Muscle layer of duodenum (tissue), 2 donors: ENCODE measurements around the gene IKZF4.
"Not testable (repeated sequence)": the region's sequence is repeated elsewhere in the genome, so short reads cannot be mapped to it uniquely, and the experiment has no call there.

Experiments
- H3K27ac ChIP-seq: one replicate; pipeline ENCODE4 v1.7.0; 2013; ENCODE audit warnings: mild to moderate bottlenecking, low read length
- H3K27me3 ChIP-seq: one replicate; pipeline ENCODE4 v1.7.0; 2013; ENCODE audit warnings: low read depth, mild to moderate bottlenecking, control low read depth, low read length
- H3K36me3 ChIP-seq, 2 donors: one replicate each; pipeline ENCODE4 v1.7.0; 2013; ENCODE audit warnings: low read length in 2 of 2, control low read depth in 1 of 2, mild to moderate bottlenecking in 1 of 2; ENCODE audit not compliant: insufficient read depth in 2 of 2, control insufficient read depth in 1 of 2
- H3K4me1 ChIP-seq, 2 donors: one replicate each; pipeline ENCODE4 v1.7.0; 2013; ENCODE audit warnings: low read length in 2 of 2, mild to moderate bottlenecking in 2 of 2, control low read depth in 1 of 2, moderate library complexity in 1 of 2; ENCODE audit not compliant: insufficient read depth in 2 of 2, control insufficient read depth in 1 of 2
- H3K4me3 ChIP-seq, 2 donors: one replicate each; pipeline ENCODE4 v1.7.0; 2013; ENCODE audit warnings: low read length in 2 of 2, low read depth in 1 of 2, mild to moderate bottlenecking in 1 of 2
- H3K9me3 ChIP-seq, 2 donors: one replicate each; pipeline ENCODE4 v1.7.0; 2013; ENCODE audit warnings: low read length in 2 of 2, control low read depth in 1 of 2, mild to moderate bottlenecking in 1 of 2; ENCODE audit not compliant: control insufficient read depth in 1 of 2
- donor health status: healthy.

IKZF4 gene

DNA sequence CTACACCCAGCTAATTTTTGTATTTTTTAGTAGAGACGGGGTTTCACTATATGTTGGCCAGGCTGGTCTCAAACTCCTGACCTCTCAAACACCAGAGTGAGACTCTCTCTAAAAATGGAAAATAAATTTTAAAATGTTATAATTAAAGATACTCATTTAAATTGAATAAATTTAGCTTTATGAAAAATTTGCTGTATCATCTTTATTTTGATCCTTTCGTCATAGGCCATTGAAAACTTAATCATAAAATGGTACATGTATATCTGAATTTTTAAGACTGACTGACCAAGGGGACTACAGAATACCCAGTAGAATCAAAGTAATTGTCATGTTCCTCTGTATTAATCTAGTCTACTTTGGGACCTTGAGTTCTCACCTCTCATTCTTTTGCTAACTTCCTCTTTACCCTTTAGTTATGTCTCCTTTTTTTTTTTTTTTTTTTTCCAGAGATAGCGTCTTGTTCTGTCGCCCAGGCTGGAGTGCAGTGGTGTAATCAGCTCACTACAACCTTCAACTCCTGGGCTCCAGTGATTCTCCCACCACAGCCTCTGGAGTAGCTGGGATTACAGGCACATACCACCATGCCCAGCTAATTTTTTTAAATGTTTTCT is 37.5 kb upstream of the IKZF4 start:
- H3K9me3 ChIP-seq = no peaks in the 10 kb centered on the region
- no peak overlapping the region for H3K4me3 ChIP-seq
- H3K36me3 ChIP-seq = peaks cover 17 to 22% of the 10 kb centered on the region in 2 donors
- H3K27ac ChIP-seq = no peak overlapping the region
- H3K4me1 ChIP-seq = peaks cover 0 to under 1% of the 10 kb centered on the region in 2 donors
- H3K27me3 ChIP-seq = no peaks in the 10 kb centered on the region

DNA sequence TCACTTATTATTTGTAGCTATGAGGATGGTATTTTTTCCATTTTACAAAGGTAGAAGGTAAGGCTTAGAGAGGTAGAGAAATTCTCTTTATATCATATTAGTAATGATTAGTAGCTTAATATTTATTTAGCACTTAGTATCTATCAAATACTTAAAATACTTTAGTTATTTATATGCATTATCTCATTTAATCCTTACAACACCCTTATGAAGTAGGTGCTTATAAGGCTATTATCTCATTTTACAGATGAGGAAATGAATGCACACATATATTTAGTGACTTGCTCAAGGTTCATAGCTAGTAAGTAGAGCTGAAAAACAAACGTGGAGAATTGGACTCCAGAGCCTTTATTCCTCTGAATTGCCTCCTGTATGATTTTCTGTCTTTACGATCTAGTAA is 36.0 kb upstream of the IKZF4 start:
- peaks cover 21 to 29% of the 10 kb centered on the region in 2 donors for H3K36me3 ChIP-seq
- H3K27me3 ChIP-seq = no peaks in the 10 kb centered on the region

DNA sequence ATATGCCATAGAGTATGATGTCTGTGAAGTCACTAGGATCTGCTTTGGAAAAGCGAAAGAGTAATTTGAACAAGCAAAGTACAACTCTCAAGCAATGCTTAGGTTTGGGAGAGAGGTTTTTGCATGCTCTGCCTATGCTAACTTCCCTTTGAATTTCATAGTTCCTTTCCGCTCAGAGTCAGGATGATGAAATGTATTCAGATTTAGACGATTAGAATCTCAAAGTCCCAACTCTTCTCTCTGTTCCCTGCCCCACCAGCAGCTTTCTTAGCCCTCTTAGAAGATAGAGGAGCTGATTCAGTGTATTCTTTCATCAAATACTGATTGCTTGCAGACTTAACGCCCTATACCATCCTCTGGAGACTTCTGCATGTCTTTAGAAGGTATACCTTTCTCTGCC is 35.5 kb upstream of the IKZF4 start:
- Histone ChIP-seq H3K27ac (no peak overlapping the region), H3K36me3 (peaks cover 23 to 34% of the 10 kb centered on the region in 2 donors), H3K4me3 (no peak overlapping the region), H3K27me3 (no peaks in the 10 kb centered on the region), H3K9me3 (no peaks in the 10 kb centered on the region), H3K4me1 (no peaks in the 10 kb centered on the region)

More for the DNA sequence above, 36.0 kb upstream of the IKZF4 start:
- H3K27ac ChIP-seq = no peak overlapping the region
- no peaks in the 10 kb centered on the region for H3K9me3 ChIP-seq
- H3K4me1 ChIP-seq = no peaks in the 10 kb centered on the region
- no peak overlapping the region for H3K4me3 ChIP-seq

DNA sequence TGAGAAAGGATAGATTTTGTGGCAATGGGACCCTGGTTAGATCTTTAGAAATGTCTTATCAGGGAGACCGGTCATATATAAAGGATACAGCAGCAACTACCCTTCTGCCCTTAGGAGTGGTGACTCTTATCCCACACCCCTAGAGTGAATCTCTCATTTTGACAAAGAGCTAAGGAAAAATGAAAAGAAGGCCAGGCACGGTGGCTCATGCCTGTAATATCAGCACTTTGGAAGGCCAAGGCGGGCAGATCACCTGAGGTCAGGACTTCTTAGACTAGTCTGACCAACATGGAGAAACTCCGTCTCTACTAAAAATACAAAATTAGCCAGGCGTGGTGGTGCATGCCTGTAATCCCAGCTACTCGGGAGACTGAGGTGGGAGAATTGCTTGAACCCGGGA is 34.9 kb upstream of the IKZF4 start:
- H3K27ac ChIP-seq, H3K4me1 ChIP-seq, H3K4me3 ChIP-seq, H3K27me3 ChIP-seq, H3K9me3 ChIP-seq: not testable (repeated sequence)
- peaks cover 30 to 40% of the 10 kb centered on the region in 2 donors for H3K36me3 ChIP-seq

DNA sequence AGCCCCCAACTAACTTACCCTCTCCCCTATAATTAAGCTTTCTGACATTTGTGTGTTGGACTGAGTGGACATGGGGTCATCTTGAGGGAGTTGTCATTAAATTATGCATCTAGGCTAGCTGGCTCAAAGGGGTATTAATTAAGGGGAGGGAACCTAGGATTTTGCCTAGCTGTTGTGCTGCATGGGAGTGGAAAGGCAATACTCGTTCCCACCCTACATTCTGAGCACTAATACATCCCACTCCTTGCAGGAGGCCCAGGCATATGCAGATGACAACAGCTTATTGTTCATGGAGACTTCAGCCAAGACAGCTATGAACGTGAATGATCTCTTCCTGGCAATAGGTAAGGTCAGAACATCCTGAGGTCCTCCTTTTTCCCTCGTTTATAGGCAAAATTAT is 29.7 kb upstream of the IKZF4 start:
- H3K4me3 ChIP-seq = no peak overlapping the region
- no peaks in the 10 kb centered on the region for H3K27me3 ChIP-seq
- no peaks in the 10 kb centered on the region for H3K9me3 ChIP-seq
- H3K4me1 ChIP-seq = peaks cover 0 to 3% of the 10 kb centered on the region in 2 donors
- no peak overlapping the region for H3K27ac ChIP-seq
- peaks cover 41 to 61% of the 10 kb centered on the region in 2 donors for H3K36me3 ChIP-seq

DNA sequence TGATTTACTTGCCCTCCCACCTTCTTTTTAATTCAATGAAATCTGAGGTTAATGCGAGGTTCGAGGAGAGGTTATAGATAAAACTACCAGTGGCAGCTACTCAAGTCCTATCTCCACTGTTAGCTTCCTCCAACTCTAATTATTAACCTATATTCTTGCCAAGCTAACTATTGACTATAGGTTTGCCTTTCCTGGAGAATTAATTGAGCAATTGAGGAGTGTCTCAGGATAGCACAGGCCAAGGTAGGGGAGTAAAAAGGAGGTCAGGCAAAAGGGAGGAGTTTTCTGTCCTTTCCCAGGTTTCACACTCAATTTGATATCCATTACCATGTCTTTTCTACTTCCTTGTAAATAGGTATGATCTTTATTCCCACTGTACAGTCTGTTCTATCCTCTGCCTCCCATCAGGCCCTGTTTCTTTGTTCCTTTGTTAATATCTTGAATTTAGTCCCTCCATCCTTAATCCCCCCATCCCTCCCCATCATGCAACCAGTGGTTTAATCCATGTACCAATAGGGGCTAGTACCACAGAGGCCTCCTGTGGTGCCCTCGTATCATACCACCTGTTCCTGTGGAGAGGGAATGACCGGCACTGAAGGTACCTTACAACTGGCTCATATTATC is 27.5 kb upstream of the IKZF4 start:
- H3K9me3 ChIP-seq = no peaks in the 10 kb centered on the region
- no peak overlapping the region for H3K4me3 ChIP-seq
- no peaks in the 10 kb centered on the region for H3K27me3 ChIP-seq
- H3K36me3 ChIP-seq = peaks cover 40 to 53% of the 10 kb centered on the region in 2 donors
- H3K4me1 ChIP-seq = peaks cover 3 to 16% of the 10 kb centered on the region in 2 donors
- H3K27ac ChIP-seq = peak overlapping the region; percentile 27

DNA sequence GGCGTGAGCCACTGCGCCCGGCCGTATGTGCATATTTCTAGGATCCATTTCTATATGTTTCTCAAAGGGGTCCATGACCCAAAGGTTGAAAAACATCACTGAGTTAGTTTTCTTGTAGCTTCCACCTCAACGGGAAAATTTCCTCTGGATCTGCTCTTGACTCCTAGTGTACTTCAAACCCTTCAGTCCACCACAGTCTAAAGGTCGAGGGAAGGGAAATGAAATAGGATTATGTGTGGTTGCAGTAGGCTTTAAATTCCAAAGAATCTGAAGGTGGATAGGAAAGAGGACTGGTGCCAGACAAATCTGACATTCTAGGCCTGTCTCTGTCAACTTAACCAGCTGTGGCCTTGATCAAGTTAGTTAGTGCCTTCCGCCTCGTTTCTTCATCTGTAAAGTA is 25.5 kb upstream of the IKZF4 start:
- Histone ChIP-seq H3K4me1 (peaks cover 3 to 18% of the 10 kb centered on the region in 2 donors), H3K27ac (no peak overlapping the region), H3K9me3 (no peaks in the 10 kb centered on the region), H3K36me3 (peaks cover 34 to 41% of the 10 kb centered on the region in 2 donors), H3K4me3 (no peak overlapping the region), H3K27me3 (no peaks in the 10 kb centered on the region)

DNA sequence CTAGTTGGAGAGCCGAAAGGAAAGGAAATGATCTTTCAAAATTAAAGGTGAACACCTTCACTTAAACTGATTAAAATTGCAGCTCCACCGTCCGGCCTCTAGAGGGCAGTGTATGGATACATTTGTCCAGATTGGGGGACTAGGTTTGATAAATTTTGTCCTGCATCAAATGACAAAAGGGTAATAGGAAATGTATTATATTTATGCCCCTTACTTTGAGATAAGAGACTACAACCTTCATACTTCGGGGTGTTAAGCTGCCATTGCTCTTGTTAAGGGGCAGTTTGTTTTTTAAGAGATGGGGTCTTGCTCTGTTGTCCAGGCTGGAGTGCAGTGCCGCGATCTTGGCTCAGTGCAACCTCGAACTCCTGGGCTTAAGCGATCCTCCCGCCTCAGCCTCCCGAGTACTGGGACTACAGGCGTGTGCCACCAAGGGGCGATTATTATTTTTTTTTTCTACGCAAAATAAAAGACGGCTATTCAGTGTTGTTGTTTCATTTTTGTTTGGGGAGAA is 24.6 kb upstream of the IKZF4 start:
- Histone ChIP-seq H3K36me3 (peaks cover 25 to 32% of the 10 kb centered on the region in 2 donors), H3K9me3 (no peaks in the 10 kb centered on the region), H3K4me3 (peak overlapping the region; percentile 89 to 94), H3K4me1 (peaks cover 3 to 18% of the 10 kb centered on the region in 2 donors), H3K27me3 (no peaks in the 10 kb centered on the region), H3K27ac (peak overlapping the region; percentile 88)

DNA sequence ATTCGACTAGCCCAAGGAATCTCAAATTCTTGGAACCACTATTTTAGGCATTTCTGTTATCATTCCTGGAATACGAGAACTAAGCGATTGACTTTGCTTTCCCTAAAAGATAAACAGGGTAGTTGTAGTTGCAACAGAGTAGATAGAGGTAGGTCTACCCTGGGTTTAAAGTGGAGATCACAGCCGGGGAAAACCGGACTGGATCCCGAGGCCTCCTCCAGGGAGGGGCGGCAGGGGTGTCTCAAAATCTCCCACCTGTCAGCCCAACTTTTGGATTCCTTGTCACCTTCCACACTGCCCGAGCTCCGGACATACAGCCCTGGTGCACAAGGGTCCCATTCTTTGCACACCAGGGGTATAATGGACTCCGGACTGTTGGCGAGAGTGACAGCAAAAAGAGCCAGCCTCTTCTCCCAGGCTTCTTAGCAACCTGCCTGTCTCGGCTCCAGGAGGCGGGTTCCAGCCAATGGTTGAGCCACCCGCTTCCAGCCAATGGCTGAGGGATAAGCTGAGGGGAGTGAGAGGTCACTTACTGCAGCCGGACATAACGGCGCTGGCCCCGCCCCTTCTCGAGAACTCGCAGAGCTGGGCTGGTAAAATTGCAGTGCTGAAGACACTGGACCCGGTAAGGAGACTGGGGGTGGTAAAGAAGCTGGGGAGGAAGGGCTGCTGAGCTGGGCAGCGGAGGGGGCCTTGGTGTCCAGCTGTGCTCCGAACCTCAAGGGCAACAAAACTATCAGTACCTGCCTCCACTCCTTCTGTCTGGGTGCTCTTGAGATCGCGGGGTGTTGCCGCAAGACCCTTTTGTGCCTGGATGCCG is 23.9 kb upstream of the IKZF4 start, which contains the start of gene SUOX:
TSS of gene SUOX (plus strand) at position 562 of the 820 bp plus-strand sequence. CDS start 4,946 bp downstream, outside the sequence.
- H3K27ac ChIP-seq = peak within 1 kb of the TSS; percentile 88
- peak within 1 kb of the TSS; percentile 89 to 94 for H3K4me3 ChIP-seq
- H3K9me3 ChIP-seq = no peaks in the 10 kb centered on the region
- H3K27me3 ChIP-seq = no peaks in the 10 kb centered on the region
- peaks cover 24 to 29% of the 10 kb centered on the region in 2 donors for H3K36me3 ChIP-seq
- H3K4me1 ChIP-seq = peaks cover 3 to 18% of the 10 kb centered on the region in 2 donors

DNA sequence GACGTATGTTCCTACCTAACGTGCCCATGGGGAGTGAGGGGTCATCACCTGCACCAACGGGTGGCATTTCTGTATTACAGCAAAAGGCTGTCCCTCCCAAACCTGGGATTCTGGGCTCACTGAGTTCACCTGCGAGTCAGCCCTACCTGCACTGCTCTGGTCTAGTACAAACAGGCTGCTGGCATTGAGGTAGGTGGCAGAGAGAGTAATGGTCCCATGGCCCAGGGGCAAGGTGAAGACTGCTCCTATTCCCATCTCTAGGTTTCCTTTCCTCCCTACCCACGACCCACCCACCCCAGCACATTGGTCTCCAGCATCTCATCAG is 23.3 kb upstream of the IKZF4 start:
- Histone ChIP-seq H3K4me3 (peak overlapping the region; percentile 89 to 94), H3K4me1 (peaks cover 3 to 18% of the 10 kb centered on the region in 2 donors), H3K27me3 (no peaks in the 10 kb centered on the region), H3K9me3 (no peaks in the 10 kb centered on the region), H3K27ac (peak overlapping the region; percentile 88), H3K36me3 (peaks cover 24 to 29% of the 10 kb centered on the region in 2 donors)

DNA sequence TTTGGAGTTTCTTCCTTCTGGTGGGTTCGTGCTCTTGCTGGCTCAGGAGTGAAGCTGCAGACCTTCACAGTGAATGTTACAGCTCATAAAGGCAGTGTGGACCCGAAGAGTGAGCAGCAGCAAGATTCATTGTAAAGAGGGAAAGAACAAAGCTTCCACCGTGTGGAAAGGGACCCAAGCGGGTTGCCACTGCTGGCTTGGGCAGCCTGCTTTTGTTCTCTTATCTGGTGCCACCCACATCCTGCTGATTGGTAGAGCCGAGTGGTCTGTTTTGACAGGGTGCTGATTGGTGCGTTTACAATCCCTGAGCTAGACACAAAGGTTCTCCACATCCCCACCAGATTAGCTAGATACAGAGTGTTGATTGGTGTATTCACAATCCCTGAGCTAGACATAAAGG is 21.3 kb upstream of the IKZF4 start:
- H3K27ac ChIP-seq, H3K4me3 ChIP-seq, H3K9me3 ChIP-seq, H3K27me3 ChIP-seq: not testable (repeated sequence)
- peaks cover 20 to 26% of the 10 kb centered on the region in 2 donors for H3K36me3 ChIP-seq
- peaks cover 3 to 18% of the 10 kb centered on the region in 2 donors for H3K4me1 ChIP-seq
